ENCODE results near the gene FXYD1. TPM values are rescaled to one million over a fixed set of nuclear protein-coding genes. Genes with fewer than 3 reads are reported as not detected.

The FXYD1 gene
- total and polyA plus RNA-seq, 7 donors = 210 to 860 (median 542) TPM

GRCh38 chr19:35178701-35179100 lies 40.1 kb downstream of the FXYD1 start:
- no peaks in the 10 kb centered on the region for H3K4me1 ChIP-seq
- DNase-seq (no peak), ATAC-seq (no peak)
- H3K36me3 ChIP-seq (ENCODE audit: insufficient read depth in 1 of 2, low read depth in 1 of 2) = no peaks in the 10 kb centered on the region
- intact Hi-C loops (cut with DNase I) = no loop called here
- H3K4me3 ChIP-seq = no peak overlapping the region
- H3K27me3 ChIP-seq (ENCODE audit: insufficient read depth in 3 of 3, low read length in 2 of 3) = no peaks in the 10 kb centered on the region
- 55 to 59% (median 58%) methylated on average over 2 of the region's 2 CpGs for WGBS, 3 donors
- H3K9me3 ChIP-seq = no peaks in the 10 kb centered on the region
- no peak for TF ChIP-seq CTCF (IDR thresholded peaks at IDR 0.05)
- H3K27ac ChIP-seq = no peak overlapping the region

GRCh38 chr19:35179830-35180229 lies 41.2 kb downstream of the FXYD1 start:
- DNase-seq (no peak), ATAC-seq (no peak)
- no peak overlapping the region for H3K27ac ChIP-seq
- H3K9me3 ChIP-seq = no peaks in the 10 kb centered on the region
- no peaks in the 10 kb centered on the region for H3K4me1 ChIP-seq
- H3K27me3 ChIP-seq (ENCODE audit: insufficient read depth in 3 of 3, low read length in 2 of 3) = no peaks in the 10 kb centered on the region
- intact Hi-C loops (cut with DNase I) = no loop called here
- WGBS, 3 donors = 80 to 81% (median 80%) methylated on average over 3 of the region's 3 CpGs
- no peaks in the 10 kb centered on the region for H3K36me3 ChIP-seq (ENCODE audit: insufficient read depth in 1 of 2, low read depth in 1 of 2)
- no peak overlapping the region for H3K4me3 ChIP-seq
- TF ChIP-seq CTCF (IDR thresholded peaks at IDR 0.05) = no peak

DNA sequence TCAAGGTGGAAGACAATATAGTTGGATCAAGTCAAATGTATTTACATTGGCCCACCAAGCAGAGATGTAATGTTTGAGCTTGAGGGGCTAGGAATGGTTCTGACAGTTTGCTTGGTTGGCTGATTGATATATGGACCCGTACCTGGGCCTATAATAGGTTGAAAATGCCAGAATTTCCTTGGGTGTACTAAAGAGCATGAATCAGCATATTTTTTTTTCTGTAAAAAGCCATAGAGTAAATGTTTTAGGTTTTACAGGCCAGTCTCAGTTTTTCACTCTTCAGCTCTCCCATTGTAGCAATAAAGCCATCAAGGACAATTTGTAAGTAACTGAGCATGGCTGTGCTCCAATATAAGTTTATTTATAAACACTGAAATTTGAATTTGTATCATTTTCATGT lies 42.8 kb downstream of the FXYD1 start:
- no peak for ATAC-seq
- no peaks in the 10 kb centered on the region for H3K27me3 ChIP-seq (ENCODE audit: insufficient read depth in 3 of 3, low read length in 2 of 3)
- H3K27ac ChIP-seq = no peak overlapping the region
- no peak for DNase-seq
- 79 to 94% (median 83%) methylated on average over 1 of the region's 1 CpG for WGBS, 3 donors
- H3K4me1 ChIP-seq = no peaks in the 10 kb centered on the region
- no peaks in the 10 kb centered on the region for H3K9me3 ChIP-seq
- H3K4me3 ChIP-seq = no peak overlapping the region
- intact Hi-C loops (cut with DNase I) = no loop called here
- H3K36me3 ChIP-seq (ENCODE audit: insufficient read depth in 1 of 2, low read depth in 1 of 2) = no peaks in the 10 kb centered on the region
- no peak for TF ChIP-seq CTCF (IDR thresholded peaks at IDR 0.05)

- no peaks in the 10 kb centered on the region for H3K9me3 ChIP-seq
- H3K4me3 ChIP-seq = no peak overlapping the region
- no peak overlapping the region for H3K27ac ChIP-seq
- DNase-seq (no peak), ATAC-seq (no peak)
- no peak for TF ChIP-seq CTCF (IDR thresholded peaks at IDR 0.05)
- H3K4me1 ChIP-seq = no peaks in the 10 kb centered on the region
- H3K27me3 ChIP-seq (ENCODE audit: insufficient read depth in 3 of 3, low read length in 2 of 3) = no peaks in the 10 kb centered on the region
- no peaks in the 10 kb centered on the region for H3K36me3 ChIP-seq (ENCODE audit: insufficient read depth in 1 of 2, low read depth in 1 of 2)
- WGBS, 3 donors = 74 to 82% (median 78%) methylated on average over 1 of the region's 1 CpG
- intact Hi-C loops (cut with DNase I) = no loop called here
Measured at GRCh38 chr19:35184267-35184666, 45.6 kb downstream of the FXYD1 start.

DNA sequence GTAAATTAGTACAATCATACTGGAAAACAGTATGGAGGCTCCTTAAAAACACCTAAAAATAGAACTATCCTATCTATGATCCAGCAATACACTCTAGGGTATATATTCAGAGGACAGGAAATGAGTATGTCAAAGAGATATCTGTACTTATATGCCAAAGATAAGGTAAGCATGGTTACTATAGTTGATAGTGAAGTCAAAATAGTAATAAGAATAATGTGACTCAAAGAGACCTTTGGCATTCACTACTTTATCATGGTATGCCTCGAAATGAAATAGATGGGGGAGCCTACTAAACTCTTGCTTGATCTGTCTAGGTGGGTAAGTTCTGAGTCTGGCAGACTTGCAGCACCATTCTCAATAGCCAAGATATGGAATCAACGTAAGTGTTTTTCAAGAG lies 46.3 kb downstream of the FXYD1 start:
- Histone ChIP-seq H3K4me1 (no peaks in the 10 kb centered on the region), H3K36me3 (ENCODE audit: insufficient read depth in 1 of 2, low read depth in 1 of 2) (no peaks in the 10 kb centered on the region), H3K27ac (no peak overlapping the region), H3K27me3 (ENCODE audit: insufficient read depth in 3 of 3, low read length in 2 of 3) (peaks cover 0 to 2% (median 0%) of the 10 kb centered on the region in 3 donors), H3K9me3 (no peaks in the 10 kb centered on the region), H3K4me3 (no peak overlapping the region)
- TF ChIP-seq CTCF (IDR thresholded peaks at IDR 0.05) = no peak
- 75 to 83% (median 76%) methylated on average over 2 of the region's 2 CpGs for WGBS, 3 donors
- intact Hi-C loops (cut with DNase I) = no loop called here
- ATAC-seq = no peak
- no peak for DNase-seq
